SH-SY5Y (cell line): ENCODE results near the gene SART3.

Experiments used
- GATA2 ChIP-seq: IDR thresholded peaks from 2 replicates; pipeline ENCODE4 v1.6.1; 2011; ENCODE audit warnings: mild to moderate bottlenecking, low read depth, low read length
- GATA3 ChIP-seq: IDR thresholded peaks from 2 replicates; pipeline ENCODE4 v1.6.1; 2011; ENCODE audit warnings: low read depth, mild to moderate bottlenecking, low read length, moderate library complexity

- TF ChIP-seq GATA2 = no peak
- TF ChIP-seq GATA3 = no peak
Measured at GRCh38 chr12:108507971-108508642, 52.9 kb downstream of the SART3 start.
